Stimulated activated CD8-positive, alpha-beta memory T cell treated with anti-CD3 and anti-CD28 coated beads, Interleukin-12 subunit alpha, Interleukin-12 subunit beta, amount 100 ng/mL, for 4 hours (primary cell): ENCODE measurements around the gene LPAR1.

Experiments
- DNase-seq: peaks from one replicate; pipeline ENCODE4 v3.0.0-alpha.2; 2020; ENCODE audit warnings: low read depth

Gene LPAR1

DNA sequence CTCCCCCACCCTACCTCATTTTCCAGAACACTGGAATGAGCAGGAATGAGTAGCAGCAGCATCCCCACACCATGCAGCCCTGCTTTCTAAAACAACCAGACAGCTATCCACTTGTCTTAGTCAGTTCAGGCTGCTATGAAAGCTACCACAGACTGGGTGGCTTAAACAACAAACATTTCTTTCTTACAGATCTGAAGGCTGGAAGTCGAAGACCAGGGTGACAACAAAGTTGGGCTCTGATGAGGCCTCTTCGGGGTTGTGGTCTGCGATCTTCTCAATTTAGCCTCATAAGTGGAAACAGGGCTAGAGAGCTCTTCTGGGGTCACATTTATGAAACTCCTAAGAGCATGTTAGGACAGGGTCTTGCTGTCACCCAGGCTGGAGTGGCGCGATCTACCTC, 38.9 kb downstream of the LPAR1 start:
- DNase-seq: no peak

DNA sequence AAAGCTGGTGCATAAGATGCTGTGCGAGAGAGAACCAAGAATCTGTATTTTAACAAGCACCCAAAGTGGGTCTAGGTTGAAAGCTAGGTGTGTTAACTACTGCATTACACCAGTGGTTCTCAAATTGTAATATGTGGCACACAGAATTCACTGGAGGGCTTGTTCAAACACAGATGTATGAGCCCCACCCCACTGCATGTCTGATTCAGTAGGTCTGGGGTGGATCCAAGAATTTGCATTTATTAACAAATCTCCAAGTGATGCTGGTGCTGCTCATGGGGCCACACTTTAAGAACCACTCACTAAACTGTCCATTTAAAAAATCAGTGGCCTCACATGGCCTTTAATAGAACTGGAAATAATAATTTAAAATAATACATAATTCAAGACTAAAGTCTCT, 40.4 kb downstream of the LPAR1 start:
- no peak for DNase-seq

DNA sequence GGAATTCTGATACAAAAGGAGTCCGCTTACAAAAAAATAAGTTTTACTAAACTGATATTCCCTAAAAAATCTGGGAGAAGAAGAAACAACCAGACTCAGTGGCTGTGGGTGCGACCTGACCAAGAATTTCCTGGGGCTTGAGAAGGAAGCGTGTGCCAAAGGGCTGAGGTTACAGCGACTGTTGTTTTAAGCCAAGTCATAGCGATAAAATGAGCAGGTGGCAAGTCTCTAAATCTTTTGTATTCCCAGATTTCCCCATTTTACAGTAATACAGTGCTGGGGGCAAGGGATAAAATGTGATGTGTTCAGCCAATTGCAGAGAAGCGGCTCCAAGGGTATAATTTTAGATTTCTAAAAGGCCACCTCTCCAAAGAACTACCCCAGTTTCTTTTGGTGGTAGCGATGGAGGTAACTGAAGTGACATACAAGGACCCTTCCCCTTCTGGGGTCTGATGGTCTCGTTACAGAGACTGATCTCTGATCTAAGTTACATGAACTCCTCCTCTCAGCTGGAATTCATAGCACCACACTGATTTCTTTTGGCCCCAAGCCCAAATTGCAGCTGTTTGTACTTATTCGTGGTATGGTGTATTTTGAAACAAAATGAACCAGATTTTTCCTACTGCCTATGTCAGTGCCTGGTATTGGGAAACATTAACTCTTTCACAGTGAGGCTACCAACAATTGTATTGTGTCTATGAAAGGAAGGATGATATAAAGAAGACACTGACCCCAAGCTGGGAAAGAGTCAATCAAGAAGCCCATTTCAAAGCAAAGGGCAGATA, 41.6 kb downstream of the LPAR1 start:
- no peak for DNase-seq

- DNase-seq: no peak
Measured at GRCh38 chr9:110995420-110996340, 42.6 kb downstream of the LPAR1 start.

DNA sequence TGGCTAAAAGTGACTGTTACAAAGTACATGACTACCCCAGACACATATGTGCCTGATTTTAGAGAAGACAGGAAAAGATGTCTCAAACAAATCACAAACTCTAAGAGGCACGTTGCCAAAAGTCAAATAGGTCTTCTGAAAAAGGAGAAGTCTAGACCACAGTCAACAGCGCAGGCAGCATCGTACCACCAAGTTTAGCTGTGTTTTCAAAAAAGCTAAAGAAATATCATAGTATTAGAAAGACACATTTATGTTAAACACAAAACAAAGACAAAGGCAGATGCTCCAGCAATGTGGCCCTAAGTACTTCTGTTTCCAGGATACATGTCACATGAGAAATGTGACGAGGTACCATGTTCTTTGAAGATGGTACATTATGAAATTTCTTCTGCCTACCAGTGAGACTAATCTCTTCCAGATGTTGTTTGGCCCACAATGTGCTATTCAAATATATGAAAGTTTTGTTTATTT, 43.5 kb downstream of the LPAR1 start:
- no peak for DNase-seq

- DNase-seq: no peak
Measured at GRCh38 chr9:110990481-110990880, 47.8 kb downstream of the LPAR1 start.

DNA sequence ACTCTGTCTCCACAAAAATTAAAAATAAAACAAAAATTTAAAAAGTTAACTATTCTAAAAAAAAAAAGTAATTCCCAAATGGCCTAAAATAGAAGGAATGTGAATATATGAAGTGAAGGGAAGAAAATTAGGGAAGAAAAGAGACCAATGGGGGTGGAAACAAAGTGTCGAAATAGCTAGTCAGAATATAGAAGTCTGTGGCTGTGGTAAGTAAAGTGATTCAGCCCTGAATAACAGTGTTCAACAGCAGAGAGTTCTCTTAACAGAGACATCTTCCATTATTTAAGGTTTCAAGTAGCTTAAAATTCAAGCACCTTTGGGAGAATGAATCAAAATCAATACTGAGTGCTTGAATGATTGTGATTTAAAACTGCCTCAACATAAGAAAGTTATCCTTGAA, 51.7 kb downstream of the LPAR1 start:
- no peak for DNase-seq

- DNase-seq: no peak
Measured at GRCh38 chr9:110984890-110985437, 53.3 kb downstream of the LPAR1 start.

- no peak for DNase-seq
Measured at GRCh38 chr9:110980261-110980660, 58.0 kb downstream of the LPAR1 start.

GRCh38 chr9:110979636-110980035, 58.6 kb downstream of the LPAR1 start:
- no peak for DNase-seq

DNA sequence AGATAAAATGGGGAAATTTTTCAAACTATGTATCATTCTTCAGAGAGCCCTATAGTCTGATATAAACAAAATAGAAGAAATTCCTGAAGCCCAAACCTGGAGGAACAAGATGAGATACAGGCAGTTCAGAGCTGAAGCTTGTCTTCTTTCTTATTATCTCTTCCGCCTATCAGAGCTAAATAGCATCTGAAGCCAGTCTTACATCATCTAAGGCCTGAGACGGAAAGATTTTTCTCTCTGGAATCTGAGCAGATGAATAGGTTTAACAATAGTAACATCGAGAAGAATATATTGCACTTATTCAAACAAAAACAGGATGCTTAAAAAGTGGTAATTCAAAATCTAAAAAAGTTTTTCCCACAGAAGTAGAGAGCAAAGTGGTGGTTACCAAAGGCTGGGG, 59.8 kb downstream of the LPAR1 start:
- no peak for DNase-seq

DNA sequence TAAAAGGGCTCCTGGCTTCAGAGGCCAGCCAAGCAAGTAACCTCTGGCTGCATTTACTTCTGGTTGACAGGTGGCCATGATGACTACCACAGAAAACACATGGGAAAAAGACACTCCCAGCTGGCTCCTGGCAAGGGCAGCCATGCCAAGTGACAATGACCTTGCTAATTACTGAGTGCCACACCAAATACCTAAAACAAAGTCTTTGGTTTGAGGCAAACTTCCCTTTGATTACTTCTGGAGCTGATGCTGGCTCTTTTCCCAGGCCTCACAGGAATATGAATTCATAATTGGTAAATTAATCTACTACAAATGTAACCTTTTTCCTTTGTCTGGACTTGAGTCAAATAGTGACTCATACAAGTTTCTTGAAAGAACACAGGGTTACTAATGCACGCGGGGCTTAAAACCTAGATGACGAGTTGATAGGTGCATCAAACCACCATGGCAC, 61.0 kb downstream of the LPAR1 start:
- no peak for DNase-seq

GRCh38 chr9:110975969-110976368, 62.3 kb downstream of the LPAR1 start:
- DNase-seq: no peak

- DNase-seq: no peak
Measured at GRCh38 chr9:110975278-110975677, 63.0 kb downstream of the LPAR1 start.

GRCh38 chr9:110971705-110972104, 66.6 kb downstream of the LPAR1 start:
- DNase-seq: no peak

DNA sequence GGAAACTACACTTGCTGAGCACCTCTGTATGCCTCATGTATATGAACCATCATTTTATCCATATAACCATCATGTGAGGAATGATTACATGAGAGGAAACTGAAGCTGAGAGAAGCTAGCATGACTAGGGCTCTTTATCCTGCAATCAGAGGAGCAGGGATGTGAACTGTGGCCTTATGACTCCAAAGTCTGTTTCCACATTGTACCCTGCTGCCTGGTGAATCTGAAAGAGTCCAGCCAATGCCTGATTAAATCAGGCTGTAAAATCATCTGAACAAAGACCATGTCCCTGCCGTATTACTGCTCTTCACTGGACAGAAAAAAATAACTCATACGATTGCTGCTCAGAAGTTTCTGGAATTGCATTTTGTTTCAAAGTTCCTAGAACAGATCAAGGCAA, 67.0 kb downstream of the LPAR1 start:
- DNase-seq: no peak

DNA sequence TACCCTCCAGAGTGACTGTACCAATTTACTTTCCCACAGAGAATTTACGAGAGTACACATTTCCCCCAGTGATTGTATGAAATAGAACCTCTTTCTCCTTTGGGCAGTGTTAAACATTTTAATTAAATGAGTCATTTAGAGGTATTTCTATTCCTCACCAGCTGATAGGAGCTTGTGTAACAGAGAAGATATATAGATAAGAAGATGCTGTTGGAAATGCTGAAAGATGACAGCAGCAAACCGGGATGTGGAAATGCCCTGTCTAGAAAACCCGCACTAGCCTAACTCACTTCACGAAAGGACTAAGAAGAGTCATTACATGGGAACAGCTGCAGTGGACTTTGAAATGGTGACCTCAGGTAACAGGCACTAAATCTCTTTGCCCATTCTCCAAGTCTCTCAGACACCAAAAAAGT, 68.3 kb downstream of the LPAR1 start:
- DNase-seq: no peak

GRCh38 chr9:110968096-110968495, 70.2 kb downstream of the LPAR1 start:
- DNase-seq: no peak

DNA sequence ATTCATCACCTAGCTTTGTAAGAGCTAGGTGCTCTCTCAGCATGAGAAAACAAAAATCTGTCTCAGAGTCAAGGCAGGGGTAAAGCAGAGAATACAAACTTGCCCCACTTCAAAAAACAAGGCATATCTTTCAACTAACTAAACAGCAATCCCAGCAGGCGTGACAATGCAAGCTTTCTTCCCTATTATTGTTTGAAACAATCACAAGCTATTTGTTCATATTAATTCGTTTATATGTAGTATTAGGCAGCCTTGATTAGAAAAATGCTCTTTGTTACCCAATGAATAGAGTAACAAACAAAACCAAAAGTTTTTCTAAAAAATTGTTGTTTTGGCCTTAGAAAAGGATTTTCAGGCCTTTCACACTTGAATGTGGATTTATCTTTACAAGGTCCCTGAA, 71.1 kb downstream of the LPAR1 start:
- no peak for DNase-seq

DNA sequence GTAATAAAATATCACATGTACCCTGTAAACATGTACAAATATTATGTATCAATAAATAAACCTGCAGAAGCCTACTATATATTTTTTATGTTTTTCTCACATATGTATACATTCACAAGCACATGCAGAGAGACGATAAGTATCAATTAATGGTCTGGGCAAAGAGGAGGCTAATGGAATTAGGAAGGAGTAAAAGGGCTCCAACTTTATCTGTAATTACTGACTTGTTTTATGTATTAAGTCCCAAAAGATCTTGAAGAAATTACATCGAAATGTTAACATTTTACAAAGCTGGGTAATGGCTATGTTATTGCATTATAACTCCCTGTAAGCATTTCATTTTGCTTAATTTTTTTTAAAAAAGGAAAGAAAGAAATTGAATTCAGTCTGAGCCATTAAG, 78.0 kb downstream of the LPAR1 start:
- no peak for DNase-seq

DNA sequence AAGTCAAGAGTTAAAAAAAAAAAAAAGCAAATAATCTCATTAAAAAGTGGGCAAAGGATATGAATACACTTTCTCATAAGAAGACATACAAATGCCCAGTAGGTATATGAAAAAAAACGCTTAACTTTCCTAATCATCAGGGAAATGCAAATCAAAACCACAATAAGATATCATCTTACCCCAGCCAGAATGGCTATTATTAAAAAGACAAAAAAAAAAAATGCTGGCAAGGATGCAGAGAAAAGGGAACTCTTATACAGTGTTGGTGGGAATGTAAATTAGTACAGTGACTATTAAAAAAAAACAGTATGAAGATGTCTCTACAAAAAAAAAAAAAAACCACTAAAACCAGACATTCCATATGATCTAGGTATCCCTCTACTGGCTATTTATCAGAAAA, 79.4 kb downstream of the LPAR1 start:
- no peak for DNase-seq

- DNase-seq: no peak
Measured at GRCh38 chr9:110954822-110955291, 83.4 kb downstream of the LPAR1 start.

GRCh38 chr9:110952540-110952859, 85.8 kb downstream of the LPAR1 start:
- DNase-seq: no peak
